HG02973 (cell line): Measurements from ENCODE around the gene MON2.
"Not testable (repeated sequence)": the region's sequence is repeated elsewhere in the genome, so short reads cannot be mapped to it uniquely, and the experiment has no call there.

Experiments used
- ATAC-seq: cut with Tn5 transposase; IDR thresholded peaks from one replicate; pipeline ENCODE4 v1.9.1; 2021; ENCODE audit warnings: moderate library complexity; ENCODE audit not compliant: unreplicated experiment

The MON2 gene

DNA sequence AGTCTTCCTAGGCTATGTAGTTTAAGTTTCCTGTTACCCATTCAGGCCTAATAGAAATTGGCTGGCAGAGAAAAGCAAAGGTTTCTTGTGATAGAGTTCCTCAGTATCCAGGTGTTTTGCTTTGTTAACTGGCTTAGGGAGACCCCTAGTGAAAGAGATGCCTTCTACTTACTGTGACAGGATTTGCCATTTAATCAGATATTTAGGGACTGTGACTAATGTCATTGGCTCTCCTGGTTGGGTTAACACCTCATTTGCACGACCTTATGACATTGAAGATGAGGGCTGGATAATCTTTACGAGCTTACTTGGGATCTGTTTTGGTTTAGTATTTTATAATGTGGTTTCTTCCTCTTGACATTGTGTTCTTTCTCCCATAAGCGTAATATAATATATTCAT lies 5.8 kb downstream of the MON2 start:
- ATAC-seq: no peak

- peak; percentile 72 for ATAC-seq
Measured at GRCh38 chr12:62481843-62482540, 15.4 kb downstream of the MON2 start.

DNA sequence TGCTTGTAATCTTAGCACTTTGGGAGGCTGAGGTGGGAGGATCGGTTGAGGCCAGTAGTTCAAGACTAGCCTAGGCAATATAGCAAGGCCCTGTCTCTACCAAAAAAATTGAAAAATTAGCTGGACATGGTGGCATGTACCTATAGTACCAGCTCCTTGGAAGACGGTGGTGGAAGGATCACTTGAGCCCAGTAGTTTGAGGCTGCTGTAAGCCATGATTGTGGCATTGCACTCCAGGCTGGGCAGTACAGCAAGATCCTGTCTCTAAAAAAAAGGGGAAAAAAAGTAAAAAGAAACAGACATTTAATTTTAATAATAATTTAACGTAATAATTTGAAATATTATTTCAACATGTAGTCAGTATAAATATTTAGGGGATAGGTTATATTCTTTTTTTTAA lies 16.1 kb downstream of the MON2 start:
- ATAC-seq: no peak

DNA sequence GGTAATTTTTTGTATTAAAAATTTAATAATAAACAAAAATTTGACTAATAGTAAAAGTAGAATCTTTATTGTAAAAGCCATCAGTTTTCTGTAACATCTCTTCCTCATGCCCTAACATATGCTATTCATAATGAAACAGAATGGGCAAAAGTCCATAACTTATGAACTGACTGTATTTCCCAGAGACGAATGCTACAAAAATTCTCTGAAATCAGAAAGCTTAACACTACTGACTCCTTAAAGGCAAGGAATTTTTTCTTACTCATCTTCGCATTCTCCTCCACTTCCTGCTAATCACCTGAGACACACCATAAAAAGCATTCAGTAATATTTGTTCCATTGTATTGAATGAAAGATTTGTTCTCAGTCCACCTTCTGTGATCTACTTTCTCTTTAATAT lies 17.6 kb downstream of the MON2 start:
- ATAC-seq: no peak

DNA sequence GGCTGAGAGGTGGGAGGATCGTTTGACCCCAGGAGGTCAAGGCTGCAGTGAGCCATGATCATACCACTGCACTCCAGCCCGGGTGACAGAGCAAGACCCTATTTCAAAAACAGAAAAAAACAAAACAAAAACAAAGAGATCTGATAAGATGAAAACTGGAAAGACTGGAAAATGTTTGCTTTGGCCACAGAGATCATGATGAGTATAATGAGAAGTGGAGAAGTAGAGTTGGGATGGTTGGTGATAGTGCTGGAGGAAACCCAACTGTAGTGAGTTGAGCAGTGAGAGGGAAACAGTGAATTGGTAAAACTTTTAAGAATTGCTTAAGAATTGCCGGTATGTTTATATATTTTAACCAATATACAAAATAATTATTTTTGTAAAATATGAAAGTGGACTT lies 39.2 kb downstream of the MON2 start:
- no peak for ATAC-seq

DNA sequence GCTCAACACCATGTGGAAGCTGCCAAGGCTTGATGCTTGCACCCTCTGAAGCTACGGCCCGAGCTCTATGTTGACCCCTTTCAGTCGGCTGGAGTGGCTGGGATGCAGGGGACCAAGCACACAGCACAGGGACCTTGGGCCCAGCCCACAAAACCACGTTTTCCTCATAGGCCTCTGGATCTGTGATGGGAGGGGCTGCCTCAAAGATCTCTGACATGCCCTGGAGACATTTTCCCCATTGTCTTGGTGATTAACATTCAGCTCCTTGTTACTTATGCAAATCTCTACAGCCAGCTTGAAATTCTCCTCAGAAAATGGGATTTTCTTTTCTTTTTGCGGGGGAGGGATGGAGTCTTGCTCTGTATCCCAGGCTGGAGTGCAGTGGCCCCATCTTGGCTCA lies 46.3 kb downstream of the MON2 start:
- no peak for ATAC-seq

DNA sequence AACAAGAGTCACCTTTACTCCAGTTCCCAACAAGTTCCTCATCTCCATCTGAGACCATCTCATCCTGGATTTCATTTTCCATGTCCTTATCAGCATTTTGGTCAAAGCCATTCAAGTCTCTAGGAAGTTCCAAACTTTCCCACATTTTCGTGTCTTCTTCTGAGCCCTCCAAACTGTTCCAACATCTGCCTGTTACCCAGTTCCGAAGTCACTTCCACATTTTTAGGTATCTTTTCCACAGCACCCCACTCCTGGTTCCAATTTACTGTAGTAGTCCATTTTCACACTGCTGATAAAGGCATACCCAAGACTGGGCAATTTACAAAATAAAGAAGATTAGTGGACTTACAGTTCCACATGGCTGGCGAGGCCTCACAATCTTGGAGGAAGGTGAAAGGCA lies 47.5 kb downstream of the MON2 start:
- not testable (repeated sequence) for ATAC-seq

DNA sequence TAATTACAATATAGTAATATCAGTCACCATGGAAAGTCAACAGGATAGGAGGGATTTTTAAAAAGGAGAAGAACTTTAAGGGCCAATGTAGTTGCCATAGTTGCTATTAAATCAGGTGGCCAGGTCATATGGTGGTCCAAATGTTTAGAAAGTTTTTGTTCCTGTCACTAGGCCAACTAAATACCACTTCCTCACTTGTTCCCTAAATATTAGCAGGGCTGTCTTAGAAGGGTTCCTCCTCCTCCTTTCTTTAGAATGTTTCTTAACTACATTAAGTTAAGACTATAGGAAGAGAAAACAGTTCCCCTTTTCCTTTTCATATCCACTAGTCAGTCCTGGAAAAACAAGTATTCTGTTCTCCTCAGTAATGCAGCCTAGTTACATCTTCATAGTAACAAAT lies 50.3 kb downstream of the MON2 start:
- ATAC-seq: no peak

DNA sequence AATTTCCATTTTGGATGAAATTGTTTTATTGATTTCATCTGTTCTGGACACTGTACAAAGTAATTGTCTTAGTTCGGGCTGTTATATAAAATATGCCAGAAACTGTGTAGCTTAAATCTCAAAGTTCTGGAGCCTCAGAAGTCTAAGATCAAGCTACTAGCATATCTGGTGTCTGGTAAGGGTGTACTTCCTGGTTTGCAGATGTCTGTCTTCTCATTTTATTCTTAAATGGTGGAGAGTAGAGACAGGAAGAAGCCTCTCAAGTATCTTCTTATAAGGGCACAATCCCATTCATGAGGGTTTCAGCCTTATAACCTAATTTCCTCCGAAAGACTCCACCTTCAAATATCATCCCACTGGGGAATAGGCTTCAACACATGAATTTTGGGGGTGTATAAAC lies 51.3 kb downstream of the MON2 start:
- ATAC-seq: no peak

- no peak for ATAC-seq
Measured at GRCh38 chr12:62519043-62519442, 52.4 kb downstream of the MON2 start.

DNA sequence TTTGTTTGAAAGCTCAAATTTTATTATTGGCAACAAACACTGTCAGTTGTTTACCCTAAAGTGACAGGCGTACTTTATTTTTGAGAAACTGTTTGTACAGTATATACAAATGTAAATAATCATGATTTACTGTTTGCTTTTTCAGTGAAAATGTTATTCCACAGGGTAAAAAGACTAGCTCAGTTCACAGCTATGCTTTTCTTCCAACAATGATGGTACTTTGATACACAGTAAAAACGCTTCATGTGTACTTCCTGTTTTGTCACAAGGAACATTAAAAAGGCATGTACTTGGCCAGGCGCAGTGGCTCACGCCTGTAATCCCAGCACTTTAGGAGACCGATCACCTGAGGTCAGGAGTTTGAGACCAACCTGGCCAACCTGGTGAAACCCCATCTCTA lies 53.7 kb downstream of the MON2 start:
- ATAC-seq: no peak

DNA sequence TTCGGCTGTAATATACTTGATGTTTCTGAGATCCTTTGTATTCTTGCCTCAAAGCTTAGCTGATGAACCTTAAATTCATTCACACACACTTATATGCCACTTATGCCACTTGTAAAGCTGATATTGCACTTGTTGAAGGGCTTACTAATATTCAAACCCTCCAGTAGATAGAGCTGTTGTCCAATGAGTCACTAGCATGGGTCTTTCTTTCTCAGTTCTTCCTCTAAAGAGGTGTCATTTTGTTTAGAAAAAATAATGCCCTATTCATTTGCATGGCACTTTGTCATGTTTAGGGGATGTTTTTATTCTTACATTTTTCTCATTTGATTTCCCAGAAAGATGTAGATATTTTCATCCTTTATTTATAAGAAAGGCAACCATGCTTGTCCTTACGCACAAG lies 56.4 kb downstream of the MON2 start:
- ATAC-seq: no peak

DNA sequence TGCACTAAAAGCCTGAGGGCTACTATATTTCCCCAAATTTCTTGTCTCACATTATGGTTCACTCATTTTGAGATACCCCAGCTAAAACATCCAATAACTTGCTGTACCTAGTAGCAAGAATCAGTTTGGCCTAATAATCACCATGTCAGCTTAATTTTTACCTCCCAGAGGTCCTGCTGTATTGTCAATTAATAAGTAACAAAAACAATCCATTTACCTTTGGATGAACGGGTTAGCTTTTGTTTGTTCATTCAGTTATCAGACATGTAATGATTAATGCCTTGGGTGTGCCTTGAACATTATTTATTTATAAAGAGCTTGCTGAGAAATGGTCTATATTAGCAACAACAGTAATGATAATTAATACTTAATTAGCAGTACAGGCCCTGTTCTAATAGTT lies 57.0 kb downstream of the MON2 start:
- ATAC-seq: no peak

- ATAC-seq: no peak
Measured at GRCh38 chr12:62525271-62525670, 58.6 kb downstream of the MON2 start.

DNA sequence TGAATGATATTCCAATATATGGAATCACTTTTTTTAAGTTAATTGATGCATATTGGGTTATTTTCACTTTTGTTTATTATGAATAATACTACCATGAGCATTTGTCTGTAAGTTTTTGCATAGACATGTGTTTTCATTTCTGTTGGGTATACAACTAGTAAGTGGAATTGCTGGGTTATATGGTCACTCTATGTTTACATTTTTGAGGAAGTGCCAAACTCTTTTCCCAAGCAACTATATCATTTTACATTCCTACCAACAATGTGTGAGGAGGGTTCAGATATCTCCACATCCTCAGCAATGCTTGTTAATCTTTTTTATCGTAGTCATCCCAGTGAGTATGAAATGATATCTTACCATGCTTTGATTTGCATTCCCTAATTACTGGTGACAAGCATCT lies 64.0 kb downstream of the MON2 start:
- ATAC-seq: no peak

GRCh38 chr12:62532333-62532732 lies 65.7 kb downstream of the MON2 start:
- no peak for ATAC-seq

DNA sequence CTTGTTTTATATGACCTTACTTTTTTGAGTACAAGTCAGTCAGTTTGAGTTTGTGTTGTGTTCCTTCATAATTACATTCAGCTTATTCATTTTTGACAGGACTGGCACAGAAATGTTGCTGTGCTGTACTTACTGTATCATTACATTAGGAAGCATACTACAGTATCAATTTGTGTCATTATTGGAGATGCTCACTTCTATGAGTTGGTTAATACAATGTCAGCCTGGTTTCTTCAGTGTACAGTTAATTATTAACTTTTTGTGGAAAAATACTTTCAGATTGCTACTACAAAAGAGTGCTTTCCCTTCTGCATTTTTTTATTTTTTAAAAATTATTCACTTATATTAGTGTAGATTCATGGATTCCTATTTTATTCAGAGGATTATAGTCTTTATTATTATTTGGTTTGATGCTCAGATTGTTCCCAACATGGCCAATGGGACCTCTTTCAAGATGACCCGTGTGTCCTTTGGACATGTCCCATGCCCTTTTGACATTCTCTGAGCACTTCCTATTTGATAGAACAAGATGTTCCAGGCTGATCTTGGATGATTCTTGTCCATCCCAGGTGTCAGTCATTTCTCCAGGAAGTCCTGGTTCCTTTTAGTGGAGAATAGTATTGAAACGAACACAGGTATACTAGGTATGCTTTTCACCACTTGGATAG lies 66.6 kb downstream of the MON2 start:
- no peak for ATAC-seq

- no peak for ATAC-seq
Measured at GRCh38 chr12:62533755-62534107, 67.1 kb downstream of the MON2 start.

DNA sequence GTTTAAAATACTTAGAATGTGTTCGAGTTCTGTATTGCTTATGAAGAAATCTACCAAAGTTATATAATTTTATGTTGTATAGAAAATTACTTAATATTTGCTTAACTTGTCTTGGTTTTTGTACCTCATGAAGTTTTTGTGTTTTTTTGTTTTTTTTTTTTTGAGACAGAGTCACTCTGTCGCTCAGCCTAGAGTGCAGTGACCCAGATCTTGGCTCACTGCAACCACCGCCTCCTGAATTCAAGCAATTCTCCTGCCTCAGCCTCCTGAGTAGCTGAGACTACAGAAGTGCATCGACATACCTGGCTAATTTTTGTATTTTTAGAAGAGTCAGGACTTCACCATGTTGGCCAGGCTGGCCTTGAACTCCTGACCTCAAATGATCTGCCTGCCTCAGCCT lies 69.9 kb downstream of the MON2 start:
- no peak for ATAC-seq

- no peak for ATAC-seq
Measured at GRCh38 chr12:62537551-62537950, 70.9 kb downstream of the MON2 start.

- no peak for ATAC-seq
Measured at GRCh38 chr12:62540354-62540753, 73.7 kb downstream of the MON2 start.

DNA sequence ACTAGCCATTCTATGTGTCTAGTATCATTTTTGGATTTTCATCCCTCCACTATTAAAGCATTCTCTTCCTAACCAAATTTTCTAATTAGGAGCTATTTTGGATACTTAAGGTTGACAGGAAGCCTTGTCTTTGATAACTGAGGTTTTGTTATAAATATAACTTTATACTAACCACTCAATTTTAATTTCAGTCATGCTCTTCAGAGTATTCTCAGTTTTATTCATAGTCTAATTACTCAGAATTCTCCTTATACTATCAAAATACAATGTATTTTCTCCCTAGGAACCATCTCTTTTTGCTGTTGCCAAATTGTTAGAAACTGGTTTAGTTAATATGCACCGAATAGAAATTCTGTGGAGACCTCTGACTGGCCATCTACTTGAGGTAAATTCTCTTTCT lies 76.2 kb downstream of the MON2 start:
- ATAC-seq: no peak

DNA sequence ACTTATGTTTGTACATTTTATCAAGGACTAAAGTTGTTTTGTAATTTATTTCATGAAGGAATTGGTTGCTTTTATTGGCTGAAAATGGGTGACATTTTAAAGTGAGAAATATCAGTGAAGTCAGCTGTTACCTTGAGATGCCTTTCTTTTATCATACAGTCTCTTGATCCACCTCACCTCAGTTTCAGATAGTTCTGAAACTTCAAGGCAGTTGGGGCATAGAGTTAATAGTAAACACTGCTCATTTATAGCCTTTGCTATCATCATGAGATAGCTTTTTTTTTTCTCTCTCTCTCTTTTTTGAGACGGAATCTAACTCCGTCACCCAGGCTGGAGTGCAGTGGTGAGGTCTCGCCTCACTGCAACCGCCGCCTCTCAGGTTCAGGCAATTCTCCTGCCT lies 76.7 kb downstream of the MON2 start:
- ATAC-seq: no peak
